Tibial artery (tissue), 4 donors: Measurements from ENCODE around the gene TULP4.
A peak's percentile ranks its signal among the peaks of the same experiment; 100 is the strongest.

Experiments
- DNase-seq, 2 donors: peaks; one replicate each; pipeline ENCODE4 v3.0.0-alpha.2; 2019
- H3K27ac ChIP-seq, 2 donors: fragments of 200-600 bp; sonication (generic) in 1 of 2; 1 replicate in 1 of 2; 2 replicates in 1 of 2; pipeline ENCODE4 v1.5.1; 2018 to 2019; ENCODE audit warnings: mild to moderate bottlenecking in 1 of 2
- H3K27me3 ChIP-seq, 2 donors: fragments of 200-600 bp; sonication (generic) in 1 of 2; one replicate each; pipeline versions ENCODE4 v1.5.1 to v1.6.0; 2016 to 2019
- H3K36me3 ChIP-seq, 3 donors: fragments of 200-600 bp; sonication (generic) in 2 of 3; one replicate each; pipeline ENCODE4 v1.5.1; 2016 to 2019; ENCODE audit warnings: mild to moderate bottlenecking in 2 of 3
- H3K4me1 ChIP-seq, 4 donors: fragments of 200-600 bp; sonication (generic) in 2 of 4; 1 replicate in 3 of 4; 2 replicates in 1 of 4; pipeline ENCODE4 v1.5.1; 2016 to 2019
- H3K4me3 ChIP-seq, 2 donors: fragments of 200-600 bp; sonication (generic) in 1 of 2; 1 replicate in 1 of 2; 2 replicates in 1 of 2; pipeline ENCODE4 v1.5.1; 2018 to 2019; ENCODE audit warnings: mild to moderate bottlenecking in 2 of 2
- H3K9me3 ChIP-seq, 3 donors: fragments of 200-600 bp; sonication (generic) in 1 of 3; one replicate each; pipeline ENCODE4 v1.5.1; 2016 to 2019
- intact Hi-C: fragments of 100-400 bp; cut with DNase I; formaldehyde crosslinking; loops from one replicate; pipeline ENCODE4 v1.15.0; 2023; ENCODE audit warnings: low total_unique reads
- TF ChIP-seq, protein P1 (sequence below), 2 experiments: fragments of 200-600 bp in 1 of 2; fragments of 450-650 bp in 1 of 2; IDR thresholded peaks; one replicate each; pipeline ENCODE4 v1.5.1; 2017 to 2019; ENCODE audit warnings: antibody characterized with exemption in 2 of 2, mild to moderate bottlenecking in 1 of 2, moderate library complexity in 1 of 2

TULP4 gene

GRCh38 chr6:158459726-158460125 lies 147.5 kb downstream of the TULP4 start:
- no peak overlapping the region for H3K4me3 ChIP-seq

GRCh38 chr6:158460602-158461169 lies 148.4 kb downstream of the TULP4 start:
- intact Hi-C loops: no loop called here
- no peaks in the 10 kb centered on the region for H3K9me3 ChIP-seq
- H3K4me1 ChIP-seq: peaks cover 0 to 9% (median 0%) of the 10 kb centered on the region in 4 donors
- H3K36me3 ChIP-seq: peaks cover 8 to 17% (median 14%) of the 10 kb centered on the region in 3 donors
- TF ChIP-seq, protein P1, sequence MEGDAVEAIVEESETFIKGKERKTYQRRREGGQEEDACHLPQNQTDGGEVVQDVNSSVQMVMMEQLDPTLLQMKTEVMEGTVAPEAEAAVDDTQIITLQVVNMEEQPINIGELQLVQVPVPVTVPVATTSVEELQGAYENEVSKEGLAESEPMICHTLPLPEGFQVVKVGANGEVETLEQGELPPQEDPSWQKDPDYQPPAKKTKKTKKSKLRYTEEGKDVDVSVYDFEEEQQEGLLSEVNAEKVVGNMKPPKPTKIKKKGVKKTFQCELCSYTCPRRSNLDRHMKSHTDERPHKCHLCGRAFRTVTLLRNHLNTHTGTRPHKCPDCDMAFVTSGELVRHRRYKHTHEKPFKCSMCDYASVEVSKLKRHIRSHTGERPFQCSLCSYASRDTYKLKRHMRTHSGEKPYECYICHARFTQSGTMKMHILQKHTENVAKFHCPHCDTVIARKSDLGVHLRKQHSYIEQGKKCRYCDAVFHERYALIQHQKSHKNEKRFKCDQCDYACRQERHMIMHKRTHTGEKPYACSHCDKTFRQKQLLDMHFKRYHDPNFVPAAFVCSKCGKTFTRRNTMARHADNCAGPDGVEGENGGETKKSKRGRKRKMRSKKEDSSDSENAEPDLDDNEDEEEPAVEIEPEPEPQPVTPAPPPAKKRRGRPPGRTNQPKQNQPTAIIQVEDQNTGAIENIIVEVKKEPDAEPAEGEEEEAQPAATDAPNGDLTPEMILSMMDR (IDR thresholded peaks at IDR 0.05): no peak
- H3K27ac ChIP-seq: no peak overlapping the region
- DNase-seq: no peak
- no peak overlapping the region for H3K4me3 ChIP-seq
- no peaks in the 10 kb centered on the region for H3K27me3 ChIP-seq

More at GRCh38 chr6:158459726-158460125, 147.5 kb downstream of the TULP4 start:
- Histone ChIP-seq H3K27me3 (no peaks in the 10 kb centered on the region), H3K4me1 (peaks cover 0 to 3% (median 0%) of the 10 kb centered on the region in 4 donors), H3K36me3 (peaks cover 8 to 17% (median 14%) of the 10 kb centered on the region in 3 donors), H3K9me3 (no peaks in the 10 kb centered on the region), H3K27ac (no peak overlapping the region)
- TF ChIP-seq, protein P1 (IDR thresholded peaks at IDR 0.05): no peak
- intact Hi-C loops: no loop called here
- no peak for DNase-seq

DNA sequence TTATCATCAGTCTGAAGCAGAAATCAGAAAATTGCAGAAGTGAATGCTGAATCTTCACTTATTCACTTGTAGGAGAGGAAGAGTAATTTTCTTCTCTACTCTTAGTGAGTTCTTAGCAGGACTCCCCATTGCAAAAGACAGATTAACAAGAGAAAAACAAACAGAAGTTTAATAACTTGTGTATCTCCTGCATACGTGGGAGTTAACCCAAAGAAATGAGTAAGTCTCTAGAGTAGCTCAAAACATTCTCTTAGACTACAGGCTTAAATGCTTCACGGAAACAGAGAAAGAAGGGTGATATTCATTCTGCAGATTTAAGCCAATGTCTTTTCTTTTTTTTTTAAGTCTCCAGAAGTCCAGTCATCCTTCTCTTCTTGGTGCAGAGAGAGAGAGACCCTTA lies 149.7 kb downstream of the TULP4 start:
- Histone ChIP-seq H3K4me3 (no peak overlapping the region), H3K27ac (no peak overlapping the region), H3K36me3 (peaks cover 8 to 19% (median 13%) of the 10 kb centered on the region in 3 donors), H3K4me1 (peaks cover 0 to 9% (median 0%) of the 10 kb centered on the region in 4 donors), H3K27me3 (no peaks in the 10 kb centered on the region), H3K9me3 (no peaks in the 10 kb centered on the region)
- DNase-seq: no peak
- intact Hi-C loops: no loop called here
- TF ChIP-seq, protein P1 (IDR thresholded peaks at IDR 0.05): no peak

DNA sequence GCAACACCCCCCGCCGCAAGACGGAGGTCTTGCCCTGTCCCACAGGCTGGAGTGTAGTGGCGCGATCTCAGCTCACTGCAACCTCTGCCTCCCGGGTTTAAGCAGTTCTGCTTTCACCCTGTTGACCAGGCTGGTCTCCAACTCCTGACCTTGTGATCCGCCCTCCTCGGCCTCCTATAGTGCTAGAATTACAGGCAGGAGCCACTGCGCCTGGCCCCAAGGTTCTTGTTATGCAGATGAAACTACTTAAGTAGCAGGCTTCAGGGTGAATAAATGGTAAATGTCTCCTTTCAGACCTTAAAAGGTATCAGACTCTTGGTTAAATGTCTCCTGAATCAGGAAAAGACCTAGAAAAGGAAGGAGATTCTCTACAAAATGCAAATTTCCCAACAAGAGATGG lies 152.2 kb downstream of the TULP4 start:
- H3K27me3 ChIP-seq: no peaks in the 10 kb centered on the region
- H3K4me3 ChIP-seq: no peak overlapping the region
- peaks cover 0 to 9% (median 0%) of the 10 kb centered on the region in 4 donors for H3K4me1 ChIP-seq
- peaks cover 0 to 22% (median 12%) of the 10 kb centered on the region in 3 donors for H3K36me3 ChIP-seq
- TF ChIP-seq, protein P1 (IDR thresholded peaks at IDR 0.05): no peak
- peak overlapping the region in 1 of 2 donors; percentile 1 for H3K27ac ChIP-seq
- intact Hi-C loops: no loop called here
- DNase-seq: no peak
- no peaks in the 10 kb centered on the region for H3K9me3 ChIP-seq

DNA sequence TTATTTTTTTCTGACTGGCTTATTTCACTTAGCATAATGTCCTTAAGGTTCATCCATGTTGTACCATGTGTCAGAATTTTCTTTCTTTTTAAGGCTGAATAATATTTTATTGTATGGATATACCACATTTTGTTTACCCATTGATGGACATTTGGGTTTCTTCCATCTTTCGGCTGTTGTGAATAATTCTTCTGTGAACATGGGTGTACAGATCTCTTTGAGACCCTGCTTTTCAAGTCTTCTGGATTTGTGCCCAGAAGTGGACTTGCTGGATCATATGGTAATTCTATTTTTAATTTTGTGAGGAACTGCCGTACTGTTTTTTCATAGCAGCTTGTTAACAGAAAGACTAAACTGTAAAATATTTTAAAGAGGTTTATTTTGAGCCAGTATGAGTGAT lies 153.0 kb downstream of the TULP4 start:
- peaks cover 0 to 22% (median 12%) of the 10 kb centered on the region in 3 donors for H3K36me3 ChIP-seq
- H3K4me3 ChIP-seq: no peak overlapping the region
- TF ChIP-seq, protein P1 (IDR thresholded peaks at IDR 0.05): no peak
- intact Hi-C loops: no loop called here
- no peak for DNase-seq
- peak overlapping the region in 1 of 2 donors; percentile 1 for H3K27ac ChIP-seq
- H3K27me3 ChIP-seq: no peaks in the 10 kb centered on the region
- H3K9me3 ChIP-seq: no peaks in the 10 kb centered on the region
- H3K4me1 ChIP-seq: peaks cover 0 to 9% (median 0%) of the 10 kb centered on the region in 4 donors
